H9 (cell line): ENCODE results near the gene LILRB5. TPM values are rescaled to one million over a fixed set of nuclear protein-coding genes. Genes with fewer than 3 reads are reported as not detected.

Source experiments
- DNase-seq: peaks from one replicate; pipeline ENCODE4 v3.0.0-alpha.2; 2017
- H2AFZ ChIP-seq: one replicate; pipeline ENCODE4 v1.6.1; 2013; ENCODE audit warnings: mild to moderate bottlenecking, low read length, control low read depth, moderate library complexity
- H2AK5ac ChIP-seq: 2 replicates; pipeline ENCODE4 v1.6.1; 2013; ENCODE audit warnings: low read length, control low read depth, mixed read lengths; ENCODE audit not compliant: insufficient read length
- H2BK120ac ChIP-seq: one replicate; pipeline ENCODE4 v1.6.1; 2013; ENCODE audit warnings: low read depth, mild to moderate bottlenecking, low read length, control low read depth, inconsistent platforms; ENCODE audit not compliant: poor library complexity, severe bottlenecking
- H2BK12ac ChIP-seq: 2 replicates; pipeline ENCODE4 v1.6.1; 2013; ENCODE audit warnings: low read length, control low read depth, mixed read lengths, low read depth; ENCODE audit not compliant: insufficient read length
- H2BK15ac ChIP-seq: 2 replicates; pipeline ENCODE4 v1.6.1; 2013; ENCODE audit warnings: low read depth, low read length, control low read depth
- H2BK20ac ChIP-seq: one replicate; pipeline ENCODE4 v1.6.1; 2013; ENCODE audit warnings: low read depth, mild to moderate bottlenecking, low read length, control low read depth, inconsistent platforms; ENCODE audit not compliant: poor library complexity, severe bottlenecking
- H2BK5ac ChIP-seq: 2 replicates; pipeline ENCODE4 v1.6.1; 2013; ENCODE audit warnings: low read length, control low read depth, mixed read lengths; ENCODE audit not compliant: insufficient read length
- H3K14ac ChIP-seq: 2 replicates; pipeline ENCODE4 v1.6.1; 2013; ENCODE audit warnings: low read length, control low read depth; ENCODE audit not compliant: insufficient read depth
- H3K18ac ChIP-seq: 2 replicates; pipeline ENCODE4 v1.6.1; 2013; ENCODE audit warnings: low read depth, mild to moderate bottlenecking, mixed read lengths, low read length, control low read depth; ENCODE audit not compliant: insufficient read length
- H3K23ac ChIP-seq: 2 replicates; pipeline ENCODE4 v1.6.1; 2013; ENCODE audit warnings: low read length, control low read depth, mixed read lengths, low read depth; ENCODE audit not compliant: insufficient read length
- H3K23me2 ChIP-seq: 2 replicates; pipeline ENCODE4 v1.6.1; 2013; ENCODE audit warnings: low read depth, mild to moderate bottlenecking, mixed read lengths, low read length, control low read depth; ENCODE audit not compliant: insufficient read length, poor library complexity, severe bottlenecking
- H3K27ac ChIP-seq: 2 replicates; pipeline ENCODE4 v1.5.1; 2013; ENCODE audit warnings: low read length, control low read depth, mixed read lengths, low read depth; ENCODE audit not compliant: insufficient read length
- H3K27me3 ChIP-seq: 2 replicates; pipeline ENCODE4 v1.6.1; 2013; ENCODE audit warnings: low read length, control low read depth, inconsistent platforms; ENCODE audit not compliant: insufficient read depth
- H3K4ac ChIP-seq: 2 replicates; pipeline ENCODE4 v1.6.1; 2013; ENCODE audit warnings: low read depth, mild to moderate bottlenecking, control low read depth, inconsistent platforms, low read length, moderate library complexity
- H3K4me1 ChIP-seq: 2 replicates; pipeline ENCODE4 v1.6.1; 2013; ENCODE audit warnings: low read length, control low read depth, inconsistent platforms; ENCODE audit not compliant: insufficient read depth
- H3K4me2 ChIP-seq: 2 replicates; pipeline ENCODE4 v1.6.1; 2013; ENCODE audit warnings: low read length, control low read depth, mixed read lengths; ENCODE audit not compliant: insufficient read length, insufficient read depth
- H3K56ac ChIP-seq: 2 replicates; pipeline ENCODE4 v1.6.1; 2013; ENCODE audit warnings: low read depth, mild to moderate bottlenecking, mixed read lengths, low read length, control low read depth; ENCODE audit not compliant: insufficient read length
- H3K79me1 ChIP-seq: 2 replicates; pipeline ENCODE4 v1.6.1; 2013; ENCODE audit warnings: low read depth, mild to moderate bottlenecking, moderate library complexity, low read length, control low read depth, inconsistent platforms; ENCODE audit not compliant: insufficient read depth, poor library complexity, severe bottlenecking
- H3K79me2 ChIP-seq: 2 replicates; pipeline ENCODE4 v1.6.1; 2013; ENCODE audit warnings: low read length, control low read depth, inconsistent platforms; ENCODE audit not compliant: insufficient read depth
- H3K9ac ChIP-seq: 2 replicates; pipeline ENCODE4 v1.6.1; 2013; ENCODE audit warnings: low read length, control low read depth, mixed read lengths; ENCODE audit not compliant: insufficient read length; ENCODE audit errors: extremely low read depth
- H3K9me3 ChIP-seq: one replicate; pipeline ENCODE4 v1.6.1; 2013; ENCODE audit warnings: low read depth, low read length, inconsistent platforms; ENCODE audit not compliant: control insufficient read depth
- H3T11ph ChIP-seq: one replicate; pipeline ENCODE4 v1.6.1; 2013; ENCODE audit warnings: mild to moderate bottlenecking, low read length, control low read depth, inconsistent platforms
- H4K20me1 ChIP-seq: one replicate; pipeline ENCODE4 v1.6.1; 2013; ENCODE audit not compliant: control insufficient read depth, insufficient read length, insufficient read depth
- H4K5ac ChIP-seq: 2 replicates; pipeline ENCODE4 v1.6.1; 2013; ENCODE audit warnings: low read depth, mild to moderate bottlenecking, mixed read lengths, low read length, control low read depth; ENCODE audit not compliant: insufficient read length
- H4K8ac ChIP-seq: replicated peaks from 2 replicates; pipeline ENCODE4 v1.6.1; 2013; ENCODE audit warnings: low read length, control low read depth, mixed read lengths, low read depth; ENCODE audit not compliant: insufficient read length
- H4K91ac ChIP-seq: 2 replicates; pipeline ENCODE4 v1.6.1; 2013; ENCODE audit warnings: low read depth, mild to moderate bottlenecking, moderate library complexity, mixed read lengths, low read length, control low read depth; ENCODE audit not compliant: insufficient read length
- H3K27ac Mint-ChIP-seq, 3 experiments: 2 replicates in 2 of 3; 3 replicates in 1 of 3; pipeline ENCODE4 v1.8.0; 2020 to 2021; ENCODE audit warnings: mixed read lengths in 3 of 3, mild to moderate bottlenecking in 1 of 3, moderate library complexity in 1 of 3
- H3K27me3 Mint-ChIP-seq: 2 replicates; pipeline ENCODE4 v1.8.0; 2021; ENCODE audit warnings: low read depth, mild to moderate bottlenecking, moderate library complexity, mixed read lengths
- H3K36me3 Mint-ChIP-seq, 3 experiments: 2 replicates in 2 of 3; 3 replicates in 1 of 3; pipeline ENCODE4 v1.8.0; 2020 to 2021; ENCODE audit warnings: low read depth in 3 of 3, mixed read lengths in 3 of 3; ENCODE audit not compliant: insufficient read depth in 1 of 3
- H3K4me1 Mint-ChIP-seq, 2 experiments: 2 replicates each; pipeline ENCODE4 v1.8.0; 2020; ENCODE audit warnings: mixed read lengths in 2 of 2
- H3K4me3 Mint-ChIP-seq, 2 experiments: 2 replicates in 1 of 2; 3 replicates in 1 of 2; pipeline ENCODE4 v1.8.0; 2020 to 2021; ENCODE audit warnings: mild to moderate bottlenecking in 2 of 2, mixed read lengths in 2 of 2, moderate library complexity in 1 of 2
- H3K9me3 Mint-ChIP-seq, 2 experiments: 2 replicates in 1 of 2; 3 replicates in 1 of 2; pipeline ENCODE4 v1.8.0; 2020; ENCODE audit warnings: mild to moderate bottlenecking in 2 of 2, mixed read lengths in 2 of 2, moderate library complexity in 1 of 2
- CTCF ChIP-seq: fragments of 200-600 bp; sonication (generic); conservative IDR thresholded peaks from 3 replicates; pipeline ENCODE4 v1.8.0; 2021; ENCODE audit warnings: antibody characterized with exemption, mild to moderate bottlenecking
- WGBS: extraction: QIAGEN DNeasy Blood & Tissue Kit; methylation state at CpG from one replicate; pipeline ENCODE4 v1.1.7; 2013; ENCODE audit warnings: missing lambda C conversion rate, low lambda C conversion rate, mixed read lengths; ENCODE audit not compliant: insufficient read length; ENCODE audit errors: extremely low coverage; 5-methylcytosine and 5-hydroxymethylcytosine counted together
- total RNA-seq: library from RNA; stranded (reverse); gene quantifications from 2 replicates; pipeline ENCODE4 v1.2.1, GENCODE V29; 2021

The LILRB5 gene
- total RNA-seq, 1 experiment from 2014 or later = 0.09 TPM

GRCh38 chr19:54299126-54299498 is 42.0 kb upstream of the LILRB5 start:
- WGBS = no CpG with 5 or more reads among the region's 7 CpGs
- peaks cover 63% of the 10 kb centered on the region for H3K27me3 Mint-ChIP-seq

More at GRCh38 chr19:54299126-54299498, 42.0 kb upstream of the LILRB5 start:
- H4K8ac ChIP-seq = no peak overlapping the region
- H3K27ac Mint-ChIP-seq = no peak overlapping the region
- H3K4me2 ChIP-seq = no peak overlapping the region
- no peaks in the 10 kb centered on the region for H3K9me3 ChIP-seq
- H3K4me1 Mint-ChIP-seq = no peaks in the 10 kb centered on the region
- DNase-seq = no peak
- no peak overlapping the region for H4K91ac ChIP-seq
- no peaks in the 10 kb centered on the region; the same call in 1 of the 2 replicates for H3K27me3 ChIP-seq
- no peak overlapping the region for H2BK5ac ChIP-seq
- H3K23me2 ChIP-seq = no peaks in the 10 kb centered on the region
- H3K56ac ChIP-seq = no peak overlapping the region
- H2AFZ ChIP-seq = no peak overlapping the region
- H3K79me1 ChIP-seq = no peaks in the 10 kb centered on the region
- H3K23ac ChIP-seq = no peak overlapping the region
- no peaks in the 10 kb centered on the region for H3K4me1 ChIP-seq
- H2AK5ac ChIP-seq = no peak overlapping the region
- no peak overlapping the region for H3K27ac ChIP-seq
- H3K14ac ChIP-seq = no peak overlapping the region
- no peak overlapping the region for H3K18ac ChIP-seq
- H3K9ac ChIP-seq = no peak overlapping the region
- H3T11ph ChIP-seq = no peak overlapping the region
- H2BK12ac ChIP-seq = no peak overlapping the region
- TF ChIP-seq CTCF = no peak
- peaks cover 0 to 57% of the 10 kb centered on the region in 2 experiments; a peak in 3 of 5 replicates for H3K9me3 Mint-ChIP-seq
- H4K5ac ChIP-seq = peak overlapping the region; percentile 57
- no peak overlapping the region for H3K4ac ChIP-seq
- no peaks in the 10 kb centered on the region for H4K20me1 ChIP-seq
- H3K4me3 Mint-ChIP-seq = no peak overlapping the region
- no peak overlapping the region for H2BK120ac ChIP-seq
- H3K79me2 ChIP-seq = no peaks in the 10 kb centered on the region
- no peak overlapping the region for H2BK15ac ChIP-seq
- H2BK20ac ChIP-seq = no peak overlapping the region
- no peaks in the 10 kb centered on the region for H3K36me3 Mint-ChIP-seq
